ENCODE measurements around the gene PLCL2. TPM values are rescaled to one million over a fixed set of nuclear protein-coding genes. Genes with fewer than 3 reads are reported as not detected.

PLCL2 gene
- total and polyA plus RNA-seq, 2 donors (not counting 1 experiment from before 2014, with no cell fraction given): 21.7 to 55.2 TPM

DNA sequence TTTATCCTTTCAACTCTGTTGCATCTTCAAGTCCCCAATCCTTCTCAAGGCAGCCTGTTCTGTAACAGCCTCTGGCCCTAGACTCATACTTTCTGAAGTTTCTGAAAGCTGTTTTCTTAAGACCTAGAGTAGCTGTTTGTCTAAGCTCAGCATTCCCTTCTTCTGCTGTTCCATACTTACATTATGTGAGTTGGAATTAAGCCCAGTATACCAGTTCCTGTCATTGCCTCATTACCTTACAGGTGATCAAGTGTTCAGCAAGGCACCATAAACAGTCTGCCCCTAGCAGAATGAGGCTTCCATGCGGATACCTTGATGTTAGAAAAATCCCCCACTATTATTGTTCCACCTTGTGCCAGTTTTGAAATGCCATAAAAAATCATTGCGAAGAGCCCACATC lies 180.6 kb downstream of the PLCL2 start:
- Mint-ChIP-seq H3K27me3 (no peaks in the 10 kb centered on the region), H3K27ac (peak overlapping the region; percentile 21), H3K4me1 (no peaks in the 10 kb centered on the region), H3K9me3 (ENCODE audit: insufficient read depth) (no peaks in the 10 kb centered on the region), H3K4me3 (no peak overlapping the region)
- 100% methylated on average over 2 of the region's 2 CpGs for WGBS (ENCODE audit: insufficient coverage)
- no peaks in the 10 kb centered on the region for H3K27me3 ChIP-seq (replicated peaks in 1 of 4; ENCODE audit: control extremely low read depth in 1 of 4, control insufficient read depth in 3 of 4, insufficient read depth in 4 of 4, low read length in 3 of 4)
- intact Hi-C loops (cut with micrococcal nuclease): no loop called here
- no peaks in the 10 kb centered on the region for H3K79me2 ChIP-seq (ENCODE audit: control insufficient read depth, insufficient read depth, low read length)
- H3K9me3 ChIP-seq (ENCODE audit: control extremely low read depth in 1 of 3, control insufficient read depth in 2 of 3, insufficient read depth in 1 of 3, low read length in 2 of 3): no peaks in the 10 kb centered on the region
- H2AFZ ChIP-seq (ENCODE audit: insufficient read depth, low read depth, low read length, poor library complexity, severe bottlenecking): no peak overlapping the region
- no peak for TF ChIP-seq EZH2 (IDR thresholded peaks at IDR 0.05; ENCODE audit: borderline replicate concordance, insufficient read depth, low read depth, low read length, poor library complexity, severe bottlenecking)
- TF ChIP-seq, protein P1, sequence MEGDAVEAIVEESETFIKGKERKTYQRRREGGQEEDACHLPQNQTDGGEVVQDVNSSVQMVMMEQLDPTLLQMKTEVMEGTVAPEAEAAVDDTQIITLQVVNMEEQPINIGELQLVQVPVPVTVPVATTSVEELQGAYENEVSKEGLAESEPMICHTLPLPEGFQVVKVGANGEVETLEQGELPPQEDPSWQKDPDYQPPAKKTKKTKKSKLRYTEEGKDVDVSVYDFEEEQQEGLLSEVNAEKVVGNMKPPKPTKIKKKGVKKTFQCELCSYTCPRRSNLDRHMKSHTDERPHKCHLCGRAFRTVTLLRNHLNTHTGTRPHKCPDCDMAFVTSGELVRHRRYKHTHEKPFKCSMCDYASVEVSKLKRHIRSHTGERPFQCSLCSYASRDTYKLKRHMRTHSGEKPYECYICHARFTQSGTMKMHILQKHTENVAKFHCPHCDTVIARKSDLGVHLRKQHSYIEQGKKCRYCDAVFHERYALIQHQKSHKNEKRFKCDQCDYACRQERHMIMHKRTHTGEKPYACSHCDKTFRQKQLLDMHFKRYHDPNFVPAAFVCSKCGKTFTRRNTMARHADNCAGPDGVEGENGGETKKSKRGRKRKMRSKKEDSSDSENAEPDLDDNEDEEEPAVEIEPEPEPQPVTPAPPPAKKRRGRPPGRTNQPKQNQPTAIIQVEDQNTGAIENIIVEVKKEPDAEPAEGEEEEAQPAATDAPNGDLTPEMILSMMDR (IDR thresholded peaks at IDR 0.05): no peak
- ATAC-seq (ENCODE audit: low read depth): no peak
- peaks cover 11 to 32% of the 10 kb centered on the region in 2 experiments for H3K36me3 ChIP-seq (replicated peaks in 1 of 2; ENCODE audit: control extremely low read depth in 1 of 2, control insufficient read depth in 1 of 2, extremely low read depth in 1 of 2, insufficient read depth in 2 of 2, low read length in 1 of 2)
- DNase-seq: no peak
- CTCF ChIA-PET: interaction anchor here (0.7 to 1.6 kb wide), 3 partner anchors 18 to 237 kb away, joined by 3 to 5 read pairs (median 4); no protein-coding TSS in a partner anchor
- H3K27ac ChIP-seq (ENCODE audit: low read length in 2 of 2): no peak overlapping the region
- no peak overlapping the region for H3K9ac ChIP-seq (ENCODE audit: low read length)
- no peak overlapping the region for H3K4me2 ChIP-seq (replicated peaks; ENCODE audit: low read depth, low read length, poor library complexity, severe bottlenecking)
- H4K20me1 ChIP-seq (ENCODE audit: control insufficient read depth, insufficient read depth, low read length, poor library complexity, severe bottlenecking): no peaks in the 10 kb centered on the region
- POLR2A ChIA-PET: no interaction called here
- no peaks in the 10 kb centered on the region for H3K4me1 ChIP-seq (ENCODE audit: control insufficient read depth in 2 of 2, insufficient read depth in 2 of 2, low read length in 2 of 2)
- H3K4me3 ChIP-seq (ENCODE audit: control extremely low read depth in 1 of 5, extremely low read depth in 1 of 5, insufficient read depth in 1 of 5, low read depth in 2 of 5, low read length in 4 of 5): no peak overlapping the region

DNA sequence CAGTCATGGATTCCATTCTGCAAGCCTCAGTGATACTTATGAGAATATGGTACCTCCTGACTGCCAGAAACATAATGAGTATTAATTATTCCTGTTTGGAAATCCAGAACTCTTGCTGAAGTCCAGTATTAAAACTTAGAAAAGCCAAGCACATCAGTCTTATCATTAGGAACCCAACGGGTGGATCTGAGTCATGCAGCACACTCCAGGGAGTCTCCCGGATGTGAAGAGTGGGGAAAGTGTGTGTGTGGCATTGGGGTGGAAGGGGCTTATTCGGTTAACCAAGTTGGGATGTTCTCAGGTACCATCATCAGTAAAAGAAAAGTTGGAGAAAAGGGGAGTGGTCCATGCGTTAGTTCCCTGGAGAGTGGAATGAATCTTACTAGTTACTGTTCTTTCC lies 181.1 kb downstream of the PLCL2 start:
- WGBS (ENCODE audit: insufficient coverage): 100% methylated on average over 1 of the region's 4 CpGs
- Histone ChIP-seq H3K4me2 (replicated peaks; ENCODE audit: low read depth, low read length, poor library complexity, severe bottlenecking) (no peak overlapping the region), H3K4me3 (ENCODE audit: control extremely low read depth in 1 of 5, extremely low read depth in 1 of 5, insufficient read depth in 1 of 5, low read depth in 2 of 5, low read length in 4 of 5) (no peak overlapping the region), H3K9me3 (ENCODE audit: control extremely low read depth in 1 of 3, control insufficient read depth in 2 of 3, insufficient read depth in 1 of 3, low read length in 2 of 3) (no peaks in the 10 kb centered on the region), H3K79me2 (ENCODE audit: control insufficient read depth, insufficient read depth, low read length) (no peaks in the 10 kb centered on the region), H3K9ac (ENCODE audit: low read length) (no peak overlapping the region), H2AFZ (ENCODE audit: insufficient read depth, low read depth, low read length, poor library complexity, severe bottlenecking) (no peak overlapping the region), H4K20me1 (ENCODE audit: control insufficient read depth, insufficient read depth, low read length, poor library complexity, severe bottlenecking) (no peaks in the 10 kb centered on the region), H3K27ac (ENCODE audit: low read length in 2 of 2) (no peak overlapping the region), H3K4me1 (ENCODE audit: control insufficient read depth in 2 of 2, insufficient read depth in 2 of 2, low read length in 2 of 2) (no peaks in the 10 kb centered on the region), H3K27me3 (replicated peaks in 1 of 4; ENCODE audit: control extremely low read depth in 1 of 4, control insufficient read depth in 3 of 4, insufficient read depth in 4 of 4, low read length in 3 of 4) (no peaks in the 10 kb centered on the region), H3K36me3 (replicated peaks in 1 of 2; ENCODE audit: control extremely low read depth in 1 of 2, control insufficient read depth in 1 of 2, extremely low read depth in 1 of 2, insufficient read depth in 2 of 2, low read length in 1 of 2) (peaks cover 11 to 35% of the 10 kb centered on the region in 2 experiments)
- H3K27me3 Mint-ChIP-seq: no peaks in the 10 kb centered on the region
- H3K4me3 Mint-ChIP-seq: no peak overlapping the region
- no peaks in the 10 kb centered on the region for H3K9me3 Mint-ChIP-seq (ENCODE audit: insufficient read depth)
- ATAC-seq (ENCODE audit: low read depth) (no peak), DNase-seq (no peak)
- TF ChIP-seq, protein P1 (IDR thresholded peaks at IDR 0.05): no peak
- TF ChIP-seq EZH2 (IDR thresholded peaks at IDR 0.05; ENCODE audit: borderline replicate concordance, insufficient read depth, low read depth, low read length, poor library complexity, severe bottlenecking): no peak
- POLR2A ChIA-PET: no interaction called here
- CTCF ChIA-PET: interaction anchor here (1.4 to 1.6 kb wide), 2 partner anchors 19 to 237 kb away, joined by 4 to 5 read pairs; no protein-coding TSS in a partner anchor
- no peak overlapping the region for H3K27ac Mint-ChIP-seq
- H3K4me1 Mint-ChIP-seq: no peaks in the 10 kb centered on the region
- intact Hi-C loops (cut with micrococcal nuclease): no loop called here

Data from B cell (primary cell).